DOHH2 (cell line): ENCODE measurements around the gene KITLG.

Source experiments
- EZH2phosphoT487 ChIP-seq: fragments of 200-600 bp; sonication (generic); IDR thresholded peaks from 2 replicates; pipeline ENCODE4 v1.6.1; 2017; ENCODE audit warnings: borderline replicate concordance, mild to moderate bottlenecking, antibody characterized with exemption, low read length, moderate library complexity, mixed read lengths
- TF ChIP-seq, protein P1 (sequence below): fragments of 200-600 bp; sonication (generic); IDR thresholded peaks from one replicate; pipeline ENCODE4 v1.5.1; 2014; ENCODE audit warnings: antibody characterized with exemption, mild to moderate bottlenecking, low read depth, low read length; ENCODE audit not compliant: poor library complexity, severe bottlenecking

DNA sequence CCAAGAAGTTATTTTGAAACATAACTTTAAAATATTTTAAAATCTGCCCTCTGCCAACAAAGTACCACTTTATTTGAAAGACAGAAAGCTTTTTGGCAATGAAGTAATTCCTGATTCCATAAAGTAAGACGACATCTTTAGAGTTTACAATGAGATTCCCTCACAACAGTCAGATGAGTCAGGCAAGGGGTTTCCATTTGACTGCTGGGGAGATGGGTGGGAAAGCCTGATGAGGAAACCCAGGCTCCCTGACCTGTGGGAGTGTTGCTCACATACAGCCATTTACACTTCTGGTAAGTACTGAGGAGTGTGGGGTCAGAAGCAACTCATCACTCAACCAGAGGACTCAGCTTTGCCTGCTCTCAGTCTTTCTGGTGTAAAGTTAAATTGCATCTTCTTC, 10.2 kb downstream of the KITLG start:
- no peak for TF ChIP-seq EZH2phosphoT487
- TF ChIP-seq, protein P1, sequence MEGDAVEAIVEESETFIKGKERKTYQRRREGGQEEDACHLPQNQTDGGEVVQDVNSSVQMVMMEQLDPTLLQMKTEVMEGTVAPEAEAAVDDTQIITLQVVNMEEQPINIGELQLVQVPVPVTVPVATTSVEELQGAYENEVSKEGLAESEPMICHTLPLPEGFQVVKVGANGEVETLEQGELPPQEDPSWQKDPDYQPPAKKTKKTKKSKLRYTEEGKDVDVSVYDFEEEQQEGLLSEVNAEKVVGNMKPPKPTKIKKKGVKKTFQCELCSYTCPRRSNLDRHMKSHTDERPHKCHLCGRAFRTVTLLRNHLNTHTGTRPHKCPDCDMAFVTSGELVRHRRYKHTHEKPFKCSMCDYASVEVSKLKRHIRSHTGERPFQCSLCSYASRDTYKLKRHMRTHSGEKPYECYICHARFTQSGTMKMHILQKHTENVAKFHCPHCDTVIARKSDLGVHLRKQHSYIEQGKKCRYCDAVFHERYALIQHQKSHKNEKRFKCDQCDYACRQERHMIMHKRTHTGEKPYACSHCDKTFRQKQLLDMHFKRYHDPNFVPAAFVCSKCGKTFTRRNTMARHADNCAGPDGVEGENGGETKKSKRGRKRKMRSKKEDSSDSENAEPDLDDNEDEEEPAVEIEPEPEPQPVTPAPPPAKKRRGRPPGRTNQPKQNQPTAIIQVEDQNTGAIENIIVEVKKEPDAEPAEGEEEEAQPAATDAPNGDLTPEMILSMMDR = no peak
